CD4-positive, alpha-beta memory T cell (primary cell): ENCODE data around the gene HDAC4. TPM values are rescaled to one million over a fixed set of nuclear protein-coding genes. Genes with fewer than 3 reads are reported as not detected.

Experiments
- CTCF ChIA-PET: fragments of 350-600 bp; sonication (Branson Sonifier 250); formaldehyde crosslinking; loops from one replicate; lab custom pipeline; 2021; ENCODE audit warnings: inconsistent platforms; ENCODE audit not compliant: partially characterized antibody; lab: Charles Lee
- POLR2A ChIA-PET: fragments of 350-600 bp; sonication (Branson Sonifier 250); formaldehyde crosslinking; loops from one replicate; lab custom pipeline; 2021; ENCODE audit not compliant: partially characterized antibody; lab: Charles Lee
- DNase-seq, 5 donors: peaks; one replicate each; pipeline versions ENCODE4 v3.0.0 to v3.0.0-alpha.2; 2020 to 2022; ENCODE audit warnings: mixed read lengths in 1 of 5
- H3K27ac ChIP-seq: one replicate; pipeline ENCODE4 v1.7.0; 2013; ENCODE audit warnings: low read depth, low read length
- H3K27me3 ChIP-seq: 2 replicates; pipeline ENCODE4 v1.7.0; 2013; ENCODE audit warnings: mild to moderate bottlenecking, low read length, moderate library complexity; ENCODE audit not compliant: insufficient read depth
- H3K36me3 ChIP-seq: 2 replicates; pipeline ENCODE4 v1.7.0; 2013; ENCODE audit warnings: mild to moderate bottlenecking, low read length, moderate library complexity; ENCODE audit not compliant: insufficient read depth
- H3K4me1 ChIP-seq: 2 replicates; pipeline ENCODE4 v1.7.0; 2013; ENCODE audit warnings: mild to moderate bottlenecking, low read length, moderate library complexity; ENCODE audit not compliant: insufficient read depth
- H3K4me3 ChIP-seq, 2 donors: one replicate each; pipeline ENCODE4 v1.7.0; 2013; ENCODE audit warnings: low read length in 2 of 2, mild to moderate bottlenecking in 1 of 2
- H3K9me3 ChIP-seq, 2 donors: one replicate each; pipeline ENCODE4 v1.7.0; 2013; ENCODE audit warnings: low read length in 2 of 2, control low read depth in 1 of 2; ENCODE audit not compliant: control insufficient read depth in 1 of 2
- H3K27ac Mint-ChIP-seq, 7 donors: one replicate each; pipeline ENCODE4 v1.8.0; 2020 to 2021; ENCODE audit warnings: mixed read lengths in 7 of 7, mild to moderate bottlenecking in 6 of 7, inconsistent platforms in 3 of 7, moderate library complexity in 3 of 7
- H3K27me3 Mint-ChIP-seq, 2 donors: one replicate each; pipeline ENCODE4 v1.8.0; 2020 to 2021; ENCODE audit warnings: mixed read lengths in 2 of 2
- H3K36me3 Mint-ChIP-seq, 2 donors: one replicate each; pipeline ENCODE4 v1.8.0; 2020 to 2021; ENCODE audit warnings: mixed read lengths in 2 of 2, inconsistent platforms in 1 of 2, mild to moderate bottlenecking in 1 of 2
- H3K4me1 Mint-ChIP-seq, 4 donors: one replicate each; pipeline ENCODE4 v1.8.0; 2020 to 2021; ENCODE audit warnings: mixed read lengths in 4 of 4, mild to moderate bottlenecking in 1 of 4
- H3K4me3 Mint-ChIP-seq, 8 donors: one replicate each; pipeline ENCODE4 v1.8.0; 2020 to 2021; ENCODE audit warnings: mixed read lengths in 8 of 8, mild to moderate bottlenecking in 7 of 8, moderate library complexity in 6 of 8, inconsistent platforms in 3 of 8
- H3K9me3 Mint-ChIP-seq, 8 donors: one replicate each; pipeline ENCODE4 v1.8.0; 2020 to 2021; ENCODE audit warnings: mixed read lengths in 8 of 8, mild to moderate bottlenecking in 5 of 8, inconsistent platforms in 3 of 8, moderate library complexity in 1 of 8
- intact Hi-C: fragments of 100-400 bp; cut with micrococcal nuclease; formaldehyde crosslinking; loops from one replicate; pipeline ENCODE4 v1.15.1; 2023
- polyA plus RNA-seq, 2 donors: library from polyadenylated mRNA; unstranded; fragments of 300-500 nt; fragmentation: Illumina TruSeq; gene quantifications; one replicate each; pipeline ENCODE4 v1.2.3, GENCODE V29; 2021
- total RNA-seq, 2 experiments: library from RNA; stranded (reverse); gene quantifications; one replicate each; pipeline ENCODE4 v1.2.3, GENCODE V29; 2021

Gene HDAC4
- total and polyA plus RNA-seq, 4 experiments from 2014 or later = 1.4 to 59.7 (median 30.4) TPM

GRCh38 chr2:239142806-239143205 is 258.0 kb downstream of the HDAC4 start:
- ChIA-PET CTCF (interaction anchor here (1.0 to 3.6 kb wide), 8 partner anchors 74 to 850 kb away, joined by 3 to 27 read pairs (median 4); no protein-coding TSS in a partner anchor), POLR2A (interaction anchor here (0.7 to 1.5 kb wide), 3 partner anchors 40 to 258 kb away, joined by 3 to 4 read pairs (median 3); partner anchors contain the start of gene HDAC4)
- no peak for DNase-seq
- no peaks in the 10 kb centered on the region for H3K4me1 ChIP-seq
- no peaks in the 10 kb centered on the region for H3K9me3 ChIP-seq
- intact Hi-C loops = no loop called here
- H3K27ac Mint-ChIP-seq = peak overlapping the region in 1 of 7 donors; percentile 13
- H3K9me3 Mint-ChIP-seq = peaks cover 0 to 1% (median 0%) of the 10 kb centered on the region in 8 donors
- H3K36me3 ChIP-seq = peaks cover 57% of the 10 kb centered on the region
- no peak overlapping the region for H3K4me3 Mint-ChIP-seq
- H3K36me3 Mint-ChIP-seq = peaks cover 39 to 61% of the 10 kb centered on the region in 2 donors
- no peak overlapping the region for H3K27ac ChIP-seq
- no peaks in the 10 kb centered on the region for H3K27me3 ChIP-seq
- H3K4me3 ChIP-seq = no peak overlapping the region
- H3K27me3 Mint-ChIP-seq = no peaks in the 10 kb centered on the region
- peaks cover 2 to 13% (median 8%) of the 10 kb centered on the region in 4 donors for H3K4me1 Mint-ChIP-seq

GRCh38 chr2:239142296-239142695 is 258.5 kb downstream of the HDAC4 start:
- Mint-ChIP-seq H3K4me1 (peaks cover 2 to 13% (median 10%) of the 10 kb centered on the region in 4 donors), H3K36me3 (peaks cover 42 to 63% of the 10 kb centered on the region in 2 donors), H3K27ac (peak overlapping the region in 1 of 7 donors; percentile 29), H3K9me3 (peaks cover 0 to 1% (median 0%) of the 10 kb centered on the region in 8 donors), H3K27me3 (no peaks in the 10 kb centered on the region), H3K4me3 (no peak overlapping the region)
- Histone ChIP-seq H3K27ac (no peak overlapping the region), H3K27me3 (no peaks in the 10 kb centered on the region), H3K36me3 (peaks cover 54% of the 10 kb centered on the region), H3K4me1 (no peaks in the 10 kb centered on the region), H3K9me3 (no peaks in the 10 kb centered on the region), H3K4me3 (no peak overlapping the region)
- DNase-seq = no peak
- ChIA-PET POLR2A (interaction anchor here (0.7 to 1.5 kb wide), 2 partner anchors 41 to 259 kb away, joined by 3 to 4 read pairs; partner anchors contain the start of gene HDAC4), CTCF (interaction anchor here (1.0 to 3.6 kb wide), 5 partner anchors 113 to 850 kb away, joined by 3 to 27 read pairs (median 7); no protein-coding TSS in a partner anchor)
- intact Hi-C loops = no loop called here

DNA sequence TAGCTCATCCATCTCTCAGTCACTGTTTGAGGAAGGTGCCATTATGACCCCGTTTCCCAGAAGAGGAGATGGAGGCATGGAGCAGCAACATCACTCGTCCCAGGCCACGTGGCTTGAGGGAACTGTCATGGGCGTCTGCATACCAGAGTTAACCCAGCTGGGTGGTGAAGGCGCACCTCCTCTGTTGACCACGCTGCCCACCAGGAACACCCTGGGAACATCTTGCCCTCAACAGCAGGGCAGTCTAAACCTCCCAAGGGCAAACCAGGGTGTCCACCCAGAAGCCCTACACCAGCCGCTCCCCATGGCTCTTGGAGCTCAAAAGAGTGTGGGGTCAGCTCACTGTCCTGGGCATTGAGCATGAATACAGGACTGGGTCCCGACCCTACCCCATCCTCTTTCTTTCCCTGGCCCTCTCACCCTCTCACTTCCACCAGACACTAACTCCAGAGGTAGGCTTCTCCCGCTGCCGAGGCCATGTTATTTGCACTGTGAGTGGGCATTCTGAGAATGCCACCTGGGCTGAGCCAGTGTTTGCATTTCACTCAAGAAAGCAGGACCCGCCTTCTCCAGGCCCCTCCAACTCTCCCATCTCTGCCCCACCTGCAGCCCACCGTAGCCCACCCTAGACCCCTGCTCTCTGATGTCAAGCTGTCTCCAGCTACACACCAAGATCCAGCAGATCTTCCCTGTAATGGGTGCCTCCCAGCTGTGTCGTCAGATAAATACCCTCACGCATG is 259.6 kb downstream of the HDAC4 start:
- H3K36me3 ChIP-seq = peaks cover 58% of the 10 kb centered on the region
- H3K4me1 Mint-ChIP-seq = peaks cover 2 to 13% (median 10%) of the 10 kb centered on the region in 4 donors

DNA sequence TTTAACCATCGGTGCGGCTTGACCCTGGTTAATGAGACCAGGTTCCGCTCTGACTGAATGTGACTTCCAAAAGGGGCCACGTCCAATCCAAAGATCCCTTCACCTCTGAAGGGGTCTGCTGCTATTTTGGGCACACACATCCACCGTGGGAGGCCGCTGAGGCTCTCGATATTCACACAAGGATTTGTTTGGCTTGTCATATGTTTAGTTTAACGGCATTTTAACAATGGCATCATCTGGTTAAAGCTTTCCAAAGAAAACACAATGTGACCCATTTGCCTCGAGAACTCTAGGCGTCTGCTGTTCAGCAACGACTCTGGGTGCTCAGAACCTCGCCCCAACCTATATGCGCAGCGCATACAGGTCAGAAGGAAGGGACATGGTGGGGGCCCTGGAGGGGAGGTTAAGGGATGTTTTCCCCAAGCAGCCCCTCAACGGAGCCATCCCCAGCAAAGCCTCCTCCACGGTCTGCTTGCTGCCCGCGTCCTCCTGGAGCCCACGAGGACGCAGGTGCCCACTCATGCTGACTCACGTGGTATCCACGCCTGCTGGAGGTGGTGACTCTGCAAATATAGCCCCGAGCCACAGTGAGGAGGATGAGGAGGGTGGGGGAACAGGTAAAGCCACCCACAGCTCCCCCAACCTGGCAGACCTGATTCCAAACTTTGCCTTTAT is 260.3 kb downstream of the HDAC4 start:
- Histone ChIP-seq H3K9me3 (no peaks in the 10 kb centered on the region), H3K4me1 (no peaks in the 10 kb centered on the region), H3K4me3 (no peak overlapping the region), H3K27me3 (no peaks in the 10 kb centered on the region), H3K27ac (no peak overlapping the region), H3K36me3 (peaks cover 53% of the 10 kb centered on the region)
- no peak for DNase-seq
- ChIA-PET CTCF (no interaction called here), POLR2A (no interaction called here)
- Mint-ChIP-seq H3K27me3 (no peaks in the 10 kb centered on the region), H3K9me3 (peaks cover 0 to 1% (median 0%) of the 10 kb centered on the region in 8 donors), H3K4me1 (peaks cover 2 to 13% (median 10%) of the 10 kb centered on the region in 4 donors), H3K4me3 (no peak overlapping the region), H3K36me3 (peaks cover 53 to 75% of the 10 kb centered on the region in 2 donors), H3K27ac (no peak overlapping the region)
- intact Hi-C loops = no loop called here

More for the DNA sequence above, 259.6 kb downstream of the HDAC4 start:
- Mint-ChIP-seq H3K4me3 (no peak overlapping the region), H3K36me3 (peaks cover 49 to 73% of the 10 kb centered on the region in 2 donors), H3K27me3 (no peaks in the 10 kb centered on the region), H3K27ac (peak overlapping the region in 1 of 7 donors; percentile 75), H3K9me3 (peaks cover 0 to 1% (median 0%) of the 10 kb centered on the region in 8 donors)
- POLR2A ChIA-PET = no interaction called here
- H3K4me1 ChIP-seq = no peaks in the 10 kb centered on the region
- H3K9me3 ChIP-seq = no peaks in the 10 kb centered on the region
- no peak for DNase-seq
- intact Hi-C loops = no loop called here
- no peak overlapping the region for H3K27ac ChIP-seq
- CTCF ChIA-PET = no interaction called here
- H3K27me3 ChIP-seq = no peaks in the 10 kb centered on the region
- H3K4me3 ChIP-seq = no peak overlapping the region

GRCh38 chr2:239139566-239139965 is 261.3 kb downstream of the HDAC4 start:
- H3K36me3 Mint-ChIP-seq = peaks cover 61 to 77% of the 10 kb centered on the region in 2 donors

DNA sequence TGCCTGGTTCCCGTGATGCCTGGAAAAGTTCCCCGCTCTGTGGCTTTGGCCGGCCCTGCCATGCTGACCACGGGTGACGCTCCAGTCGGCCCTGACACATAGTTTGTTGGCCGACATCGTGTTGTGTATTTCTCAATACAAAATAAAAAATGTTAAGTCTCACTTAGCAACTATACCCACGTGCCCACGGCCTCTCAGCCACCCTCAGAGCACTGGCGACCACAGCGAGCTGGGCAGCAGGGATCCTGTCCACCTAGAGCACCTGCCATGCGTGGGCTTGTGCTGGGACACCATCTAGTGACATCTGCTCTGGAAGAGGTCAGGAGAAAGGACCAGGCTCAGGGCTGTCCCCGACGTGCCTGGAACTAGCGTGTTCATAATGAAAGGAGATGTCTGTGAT is 261.7 kb downstream of the HDAC4 start:
- peaks cover 65 to 81% of the 10 kb centered on the region in 2 donors for H3K36me3 Mint-ChIP-seq
- DNase-seq = no peak
- no peaks in the 10 kb centered on the region for H3K27me3 Mint-ChIP-seq

More at GRCh38 chr2:239139566-239139965, 261.3 kb downstream of the HDAC4 start:
- POLR2A ChIA-PET = no interaction called here
- Mint-ChIP-seq H3K9me3 (peaks cover 0 to 1% (median 0%) of the 10 kb centered on the region in 8 donors), H3K27ac (peak overlapping the region in 1 of 7 donors; percentile 22), H3K27me3 (no peaks in the 10 kb centered on the region), H3K4me3 (no peak overlapping the region), H3K4me1 (peaks cover 2 to 13% (median 10%) of the 10 kb centered on the region in 4 donors)
- CTCF ChIA-PET = no interaction called here
- Histone ChIP-seq H3K27me3 (no peaks in the 10 kb centered on the region), H3K4me3 (no peak overlapping the region), H3K4me1 (no peaks in the 10 kb centered on the region), H3K9me3 (no peaks in the 10 kb centered on the region), H3K36me3 (peaks cover 44% of the 10 kb centered on the region), H3K27ac (no peak overlapping the region)
- DNase-seq = no peak
- intact Hi-C loops = no loop called here

GRCh38 chr2:239138610-239139009 is 262.2 kb downstream of the HDAC4 start:
- Mint-ChIP-seq H3K4me3 (no peak overlapping the region), H3K9me3 (peaks cover 0 to 1% (median 0%) of the 10 kb centered on the region in 8 donors), H3K27me3 (no peaks in the 10 kb centered on the region), H3K27ac (peak overlapping the region in 1 of 7 donors; percentile 87), H3K36me3 (peaks cover 64 to 83% of the 10 kb centered on the region in 2 donors), H3K4me1 (peaks cover 2 to 13% (median 10%) of the 10 kb centered on the region in 4 donors)
- Histone ChIP-seq H3K27me3 (no peaks in the 10 kb centered on the region), H3K36me3 (peaks cover 43% of the 10 kb centered on the region), H3K27ac (no peak overlapping the region), H3K9me3 (no peaks in the 10 kb centered on the region), H3K4me1 (no peaks in the 10 kb centered on the region), H3K4me3 (no peak overlapping the region)
- DNase-seq = no peak
- ChIA-PET CTCF (no interaction called here), POLR2A (no interaction called here)
- intact Hi-C loops = no loop called here

More for the DNA sequence above, 261.7 kb downstream of the HDAC4 start:
- H3K4me3 Mint-ChIP-seq = no peak overlapping the region
- peaks cover 2 to 13% (median 10%) of the 10 kb centered on the region in 4 donors for H3K4me1 Mint-ChIP-seq
- intact Hi-C loops = no loop called here
- peak overlapping the region in 1 of 7 donors; percentile 31 for H3K27ac Mint-ChIP-seq
- H3K27me3 ChIP-seq = no peaks in the 10 kb centered on the region
- no peak overlapping the region for H3K27ac ChIP-seq
- no peak overlapping the region for H3K4me3 ChIP-seq
- H3K36me3 ChIP-seq = peaks cover 43% of the 10 kb centered on the region
- ChIA-PET POLR2A (no interaction called here), CTCF (no interaction called here)
- no peaks in the 10 kb centered on the region for H3K9me3 ChIP-seq
- H3K4me1 ChIP-seq = no peaks in the 10 kb centered on the region
- H3K9me3 Mint-ChIP-seq = peaks cover 0 to 1% (median 0%) of the 10 kb centered on the region in 8 donors
